H1 (cell line): ENCODE data around the gene TRAPPC6A. TPM values are rescaled to one million over a fixed set of nuclear protein-coding genes. Genes with fewer than 3 reads are reported as not detected.

Experiments used
- BACH1 ChIP-seq: IDR thresholded peaks from 2 replicates; pipeline ENCODE4 v1.6.1; 2012; ENCODE audit warnings: low read length, improper control_type of control experiment
- BRCA1 ChIP-seq: IDR thresholded peaks from 2 replicates; pipeline ENCODE4 v1.6.1; 2012; ENCODE audit warnings: low read depth, low read length, improper control_type of control experiment
- CHD2 ChIP-seq: IDR thresholded peaks from 2 replicates; pipeline ENCODE4 v1.6.1; 2012; ENCODE audit warnings: low read length, improper control_type of control experiment
- CHD7 ChIP-seq: fragments of 300-600 bp; sonication (generic); IDR thresholded peaks from 2 replicates; pipeline ENCODE4 v1.7.1; 2012; ENCODE audit warnings: low read length, moderate library complexity, mild to moderate bottlenecking, inconsistent platforms; ENCODE audit not compliant: insufficient replicate concordance
- CREB1 ChIP-seq: IDR thresholded peaks from 2 replicates; pipeline ENCODE4 v1.6.1; 2012; ENCODE audit warnings: inconsistent platforms
- GABPA ChIP-seq: IDR thresholded peaks from 2 replicates; pipeline ENCODE4 v1.6.1; 2011; ENCODE audit warnings: mild to moderate bottlenecking, low read length, moderate library complexity, borderline replicate concordance; ENCODE audit not compliant: insufficient read depth
- MAX ChIP-seq: IDR thresholded peaks from 2 replicates; pipeline ENCODE4 v1.6.1; 2012; ENCODE audit warnings: inconsistent platforms
- PHF8 ChIP-seq: fragments of 200-600 bp; sonication (generic); conservative IDR thresholded peaks from 2 replicates; pipeline ENCODE4 v1.7.1; 2012; ENCODE audit warnings: low read depth, mild to moderate bottlenecking, inconsistent platforms, low read length, moderate library complexity
- SP1 ChIP-seq: IDR thresholded peaks from 2 replicates; pipeline ENCODE4 v1.6.1; 2011; ENCODE audit warnings: low read depth, low read length
- USF2 ChIP-seq: IDR thresholded peaks from 2 replicates; pipeline ENCODE4 v1.6.1; 2011; ENCODE audit warnings: low read length, improper control_type of control experiment
- polyA plus RNA-seq, 7 experiments: library from polyadenylated mRNA; depleted of rRNA in 3 of 7; stranded (reverse) in 5 of 7; unstranded in 2 of 7; fragments of >200 nt in 5 of 7; fragments of 200-250 nt in 2 of 7; gene quantifications; 1 replicate in 5 of 7; 2 replicates in 1 of 7; 4 replicates in 1 of 7; pipeline versions ENCODE4 v1.2.1 to v1.2.3, GENCODE V29; 2011 to 2013; ENCODE audit warnings: missing spikeins in 2 of 7, mixed read lengths in 2 of 7
- total RNA-seq: library from RNA; stranded (reverse); fragmentation: NEBNext Ultra II Directional; extraction: Animal tissue kit (Norgen Biotek cat#: 25700); gene quantifications from 2 replicates; pipeline ENCODE4 v1.2.1, GENCODE V29; 2021

TRAPPC6A gene
- total and polyA plus RNA-seq, 2 of the 8 experiments (the other 6 are each of a cell fraction or from before 2014, with no cell fraction given): 31.8 to 130 TPM

- TF ChIP-seq CHD7 (no peak), BRCA1 (no peak), CHD2 (no peak), CREB1 (no peak), BACH1 (no peak), GABPA (no peak), SP1 (no peak), USF2 (no peak), PHF8 (no peak), MAX (no peak)
Observed at GRCh38 chr19:45124021-45124420, 54.0 kb downstream of the TRAPPC6A start (continued).
